Mammary epithelial cell (primary cell): Measurements from ENCODE around the gene ERGIC1.

Source experiments
- EZH2 ChIP-seq: IDR thresholded peaks from 2 replicates; pipeline ENCODE4 v1.6.1; 2012; ENCODE audit warnings: low read length, inconsistent platforms, borderline replicate concordance
- TF ChIP-seq, protein P1 (sequence below), 2 donors: IDR thresholded peaks in 1 of 2; conservative IDR thresholded peaks in 1 of 2; 2 replicates each; pipeline ENCODE4 v1.5.1; 2011 to 2012; ENCODE audit warnings: inconsistent platforms in 2 of 2, low read length in 2 of 2, mild to moderate bottlenecking in 2 of 2, control low read depth in 1 of 2, low read depth in 1 of 2; ENCODE audit not compliant: insufficient read depth in 1 of 2; ENCODE audit errors: extremely low read depth in 1 of 2

DNA sequence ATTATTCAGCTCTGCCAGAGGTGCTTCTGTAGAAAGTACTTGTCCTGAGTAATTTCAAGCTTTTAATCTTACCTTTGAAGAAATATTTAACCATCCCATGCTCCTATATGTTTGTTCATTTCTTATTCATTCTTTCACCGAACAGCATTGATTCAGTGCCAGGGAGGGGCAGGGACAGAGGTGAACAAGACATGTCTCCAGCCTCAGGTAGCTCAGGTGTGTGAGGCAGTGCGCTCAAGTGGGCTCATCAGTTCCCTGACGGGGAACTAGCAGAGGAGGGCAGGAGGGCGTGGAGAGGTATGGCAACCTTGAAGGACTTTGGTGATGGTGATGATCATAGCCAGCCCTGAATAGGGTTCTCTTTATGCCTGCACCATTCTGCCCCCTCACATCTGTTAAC, 25.9 kb downstream of the ERGIC1 start:
- TF ChIP-seq EZH2 = no peak
- TF ChIP-seq, protein P1, sequence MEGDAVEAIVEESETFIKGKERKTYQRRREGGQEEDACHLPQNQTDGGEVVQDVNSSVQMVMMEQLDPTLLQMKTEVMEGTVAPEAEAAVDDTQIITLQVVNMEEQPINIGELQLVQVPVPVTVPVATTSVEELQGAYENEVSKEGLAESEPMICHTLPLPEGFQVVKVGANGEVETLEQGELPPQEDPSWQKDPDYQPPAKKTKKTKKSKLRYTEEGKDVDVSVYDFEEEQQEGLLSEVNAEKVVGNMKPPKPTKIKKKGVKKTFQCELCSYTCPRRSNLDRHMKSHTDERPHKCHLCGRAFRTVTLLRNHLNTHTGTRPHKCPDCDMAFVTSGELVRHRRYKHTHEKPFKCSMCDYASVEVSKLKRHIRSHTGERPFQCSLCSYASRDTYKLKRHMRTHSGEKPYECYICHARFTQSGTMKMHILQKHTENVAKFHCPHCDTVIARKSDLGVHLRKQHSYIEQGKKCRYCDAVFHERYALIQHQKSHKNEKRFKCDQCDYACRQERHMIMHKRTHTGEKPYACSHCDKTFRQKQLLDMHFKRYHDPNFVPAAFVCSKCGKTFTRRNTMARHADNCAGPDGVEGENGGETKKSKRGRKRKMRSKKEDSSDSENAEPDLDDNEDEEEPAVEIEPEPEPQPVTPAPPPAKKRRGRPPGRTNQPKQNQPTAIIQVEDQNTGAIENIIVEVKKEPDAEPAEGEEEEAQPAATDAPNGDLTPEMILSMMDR (conservative IDR thresholded peaks at IDR 0.05 in 1 of 2, IDR thresholded peaks at IDR 0.05 in 1 of 2; ENCODE audit: extremely low read depth in 1 of 2, insufficient read depth in 1 of 2, low read depth in 1 of 2, low read length in 2 of 2) = no peak
